Kidney (tissue), 14 donors: ENCODE measurements around the gene C14orf39. TPM values are rescaled to one million over a fixed set of nuclear protein-coding genes. Genes with fewer than 3 reads are reported as not detected.

Source experiments
- DNase-seq, 5 donors: peaks; one replicate each; pipeline ENCODE4 v3.0.0-alpha.2; 2013 to 2020
- FAIRE-seq: peaks from 2 replicates; lab custom pipeline; 2012; peaks lifted over from hg19 to GRCh38; lab: Jason Lieb, UNC
- H3K27ac ChIP-seq, 2 donors: one replicate each; pipeline ENCODE4 v1.7.0; 2013; ENCODE audit warnings: low read depth in 2 of 2, low read length in 2 of 2, inconsistent platforms in 1 of 2
- H3K27me3 ChIP-seq: one replicate; pipeline ENCODE4 v1.7.1; 2013; ENCODE audit warnings: low read length, inconsistent platforms; ENCODE audit not compliant: control insufficient read depth, insufficient read depth
- H3K36me3 ChIP-seq, 3 donors: one replicate each; pipeline versions ENCODE4 v1.7.0 to v1.7.1; 2013; ENCODE audit warnings: low read length in 3 of 3, control low read depth in 1 of 3, inconsistent platforms in 1 of 3; ENCODE audit not compliant: insufficient read depth in 3 of 3, control insufficient read depth in 2 of 3
- H3K4me1 ChIP-seq, 3 donors: one replicate each; pipeline versions ENCODE4 v1.7.0 to v1.7.1; 2013; ENCODE audit warnings: low read length in 3 of 3, inconsistent platforms in 1 of 3, low read depth in 1 of 3; ENCODE audit not compliant: control insufficient read depth in 2 of 3, insufficient read depth in 2 of 3
- H3K4me3 ChIP-seq, 3 donors: one replicate each; pipeline versions ENCODE4 v1.7.0 to v1.8.1; 2013; ENCODE audit warnings: low read length in 3 of 3, control low read depth in 1 of 3, inconsistent platforms in 1 of 3
- H3K9ac ChIP-seq, 3 donors: one replicate each; pipeline versions ENCODE4 v1.7.0 to v1.7.1; 2013; ENCODE audit warnings: low read length in 3 of 3, control low read depth in 1 of 3, inconsistent platforms in 1 of 3
- H3K9me3 ChIP-seq, 3 donors: one replicate each; pipeline versions ENCODE4 v1.7.0 to v1.7.1; 2013; ENCODE audit warnings: low read length in 3 of 3, control low read depth in 1 of 3, inconsistent platforms in 1 of 3; ENCODE audit not compliant: control insufficient read depth in 2 of 3, insufficient read depth in 1 of 3
- CTCF ChIP-seq: IDR thresholded peaks from 3 replicates; pipeline ENCODE4 v1.5.1; 2012; ENCODE audit warnings: mild to moderate bottlenecking, moderate library complexity, borderline replicate concordance; ENCODE audit not compliant: insufficient read depth; ENCODE audit errors: extremely low read depth
- intact Hi-C: fragments of 100-400 bp; cut with DNase I; formaldehyde crosslinking; loops from one replicate; pipeline ENCODE4 v1.11.1; 2022
- polyA plus RNA-seq: library from polyadenylated mRNA; stranded (reverse); fragments of 350-450 nt; fragmentation: Illumina TruSeq; extraction: RNeasy Lipid Tissue Mini Kit (QIAGEN cat#74804); gene quantifications from one replicate; pipeline ENCODE4 v1.2.3, GENCODE V29; 2014; ENCODE audit warnings: low read depth, low replicate concordance; ENCODE audit not compliant: insufficient read depth
- total RNA-seq: library from RNA; stranded (reverse); fragmentation: NEBNext Ultra II Directional; extraction: Animal tissue kit (Norgen Biotek cat#: 25700); gene quantifications from one replicate; pipeline ENCODE4 v1.2.1, GENCODE V29; 2021
- donor health status: control.
- donor health status: control.
- donor health status: control.
- donor health status: control.
- donor health status: control.
- donor health status: DM: yes; HTN: yes; CAD: no.
- donor health status: Normal renal cell carcinoma (clear cell type).

The C14orf39 gene
- total and polyA plus RNA-seq, 2 donors from 2014 or later = not detected

- no peak for TF ChIP-seq CTCF
- peak in 1 of 5 donors; percentile 22 for DNase-seq
- FAIRE-seq = no peak
- no peaks in the 10 kb centered on the region for H3K36me3 ChIP-seq
- no peaks in the 10 kb centered on the region for H3K9me3 ChIP-seq
- intact Hi-C loops = no loop called here
- H3K27me3 ChIP-seq = peaks cover 68% of the 10 kb centered on the region
- no peak overlapping the region for H3K9ac ChIP-seq
- no peak overlapping the region for H3K4me3 ChIP-seq
- H3K4me1 ChIP-seq = peaks cover 0 to 2% (median 0%) of the 10 kb centered on the region in 3 donors
- no peak overlapping the region for H3K27ac ChIP-seq
These were observed 19.6 kb upstream of the C14orf39 start for GRCh38 chr14:60505448-60505847.

- Histone ChIP-seq H3K27ac (no peak overlapping the region), H3K9me3 (no peaks in the 10 kb centered on the region), H3K4me3 (no peak overlapping the region), H3K36me3 (no peaks in the 10 kb centered on the region), H3K4me1 (no peaks in the 10 kb centered on the region), H3K27me3 (peaks cover 49% of the 10 kb centered on the region), H3K9ac (no peak overlapping the region)
- TF ChIP-seq CTCF = no peak
- no peak for FAIRE-seq
- intact Hi-C loops = no loop called here
- no peak for DNase-seq
These were observed 16.7 kb upstream of the C14orf39 start for GRCh38 chr14:60502541-60502940.

- H3K27ac ChIP-seq = no peak overlapping the region
- no peak for DNase-seq
- no peak for FAIRE-seq
- H3K4me3 ChIP-seq = no peak overlapping the region
- no peaks in the 10 kb centered on the region for H3K9me3 ChIP-seq
- H3K36me3 ChIP-seq = no peaks in the 10 kb centered on the region
- intact Hi-C loops = no loop called here
- no peaks in the 10 kb centered on the region for H3K4me1 ChIP-seq
- TF ChIP-seq CTCF = no peak
- H3K27me3 ChIP-seq = no peaks in the 10 kb centered on the region
- no peak overlapping the region for H3K9ac ChIP-seq
These were observed 10.1 kb upstream of the C14orf39 start for GRCh38 chr14:60495946-60496345.

GRCh38 chr14:60490270-60490669, 4.4 kb upstream of the C14orf39 start:
- Histone ChIP-seq H3K9ac (no peak overlapping the region), H3K27me3 (peaks cover 27% of the 10 kb centered on the region), H3K36me3 (no peaks in the 10 kb centered on the region), H3K4me3 (no peak overlapping the region), H3K4me1 (no peaks in the 10 kb centered on the region), H3K9me3 (no peaks in the 10 kb centered on the region), H3K27ac (no peak overlapping the region)
- intact Hi-C loops = no loop called here
- DNase-seq (no peak), FAIRE-seq (no peak)
- TF ChIP-seq CTCF = no peak
